OCI-M2 (cell line): Measurements from ENCODE around the gene DVL2.

Experiments
- DNase-seq: peaks from one replicate; lab custom pipeline; 2025; ENCODE audit not compliant: unreplicated experiment; lab: John Stamatoyannopoulos, UW

Gene DVL2

DNA sequence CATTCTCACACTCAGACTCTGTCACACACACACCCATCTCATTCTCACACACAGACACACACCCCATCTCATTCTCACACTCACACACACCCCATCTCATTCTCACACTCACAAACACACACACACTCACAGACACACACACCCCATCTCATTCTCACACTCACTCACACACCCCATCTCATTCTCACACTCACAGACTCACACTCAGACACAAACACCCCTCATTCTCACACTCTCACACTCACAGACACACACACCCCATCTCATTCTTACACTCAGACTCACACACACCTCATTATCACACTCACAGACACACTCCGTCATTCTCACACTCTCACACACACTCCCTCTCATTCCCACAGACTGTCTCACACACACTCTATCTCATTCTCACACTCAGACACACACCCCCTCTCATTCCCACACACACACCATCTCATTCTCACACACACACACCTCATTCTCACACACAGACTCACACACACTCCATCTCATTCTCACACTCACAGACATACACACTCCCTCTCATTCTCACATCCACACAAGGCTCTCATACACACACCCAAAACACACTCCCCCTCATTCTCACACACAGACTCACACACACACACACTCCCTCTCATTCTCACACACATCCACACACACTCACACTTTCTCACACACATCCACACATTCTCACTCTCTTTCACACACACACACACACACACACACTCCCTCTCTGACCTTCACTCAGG, 58.0 kb downstream of the DVL2 start:
- no peak for DNase-seq
